OCI-LY7 (cell line): Measurements from ENCODE around the gene KCNA5.
A peak's percentile ranks its signal among the peaks of the same experiment; 100 is the strongest.

ENCODE experiments used
- CTCF ChIP-seq: fragments of 200-600 bp; sonication (generic); conservative IDR thresholded peaks from 2 replicates; pipeline ENCODE4 v1.5.1; 2014; ENCODE audit warnings: mild to moderate bottlenecking, antibody characterized with exemption, low read length, moderate library complexity, mixed read lengths
- EZH2phosphoT487 ChIP-seq: fragments of 200-600 bp; sonication (generic); IDR thresholded peaks from 2 replicates; pipeline ENCODE4 v1.6.1; 2018; ENCODE audit warnings: low read depth, borderline replicate concordance, mild to moderate bottlenecking, mixed run types, antibody characterized with exemption, low read length, moderate library complexity, mixed read lengths

DNA sequence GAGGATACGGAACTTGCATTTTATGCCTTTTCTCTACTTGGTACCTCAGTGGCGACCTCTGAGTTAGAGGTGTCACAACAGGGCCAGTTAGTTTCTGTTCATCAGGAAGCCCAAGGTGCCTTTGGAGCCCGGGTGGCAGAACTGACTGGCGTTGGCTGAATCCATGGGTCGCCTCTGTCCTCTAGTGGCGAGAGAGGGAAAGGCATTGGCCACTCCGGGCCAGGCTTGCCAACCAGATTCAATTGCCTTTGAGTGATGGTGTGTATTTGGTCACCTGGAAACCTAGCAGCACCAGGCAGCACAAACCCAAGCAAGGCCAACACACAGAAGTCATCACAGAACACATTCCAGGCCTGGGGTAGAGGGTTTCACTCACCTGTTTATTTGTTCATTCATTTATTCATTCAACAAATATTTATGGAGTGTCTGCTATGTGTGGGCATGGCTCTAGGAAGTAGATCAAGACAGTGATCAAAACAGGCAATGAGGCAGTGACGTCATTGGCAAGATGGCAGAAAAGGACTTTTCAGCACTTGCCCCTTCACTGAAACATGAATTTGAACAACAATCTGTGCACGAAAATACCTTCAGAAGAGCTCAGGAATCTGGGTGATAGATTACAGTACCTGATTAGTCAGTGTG is 40.5 kb upstream of the KCNA5 start:
- TF ChIP-seq CTCF: peak; percentile 89
- TF ChIP-seq EZH2phosphoT487: no peak
